Uterus (tissue), 4 donors: Measurements from ENCODE around the gene CSF2. TPM values are rescaled to one million over a fixed set of nuclear protein-coding genes. Genes with fewer than 3 reads are reported as not detected.

ENCODE experiments used
- DNase-seq, 2 donors: peaks; one replicate each; pipeline ENCODE4 v3.0.0-alpha.2; 2019 to 2020
- H3K27ac ChIP-seq, 2 donors: fragments of 200-600 bp; sonication (generic); 1 replicate in 1 of 2; 2 replicates in 1 of 2; pipeline ENCODE4 v1.5.1; 2016 to 2018
- H3K27me3 ChIP-seq, 2 donors: fragments of 200-600 bp; sonication (generic); one replicate each; pipeline ENCODE4 v1.5.1; 2018 to 2019; ENCODE audit warnings: control low read depth in 1 of 2
- H3K36me3 ChIP-seq, 2 donors: fragments of 200-600 bp; sonication (generic); one replicate each; pipeline ENCODE4 v1.5.1; 2019; ENCODE audit warnings: control low read depth in 1 of 2
- H3K4me1 ChIP-seq, 2 donors: fragments of 200-600 bp; sonication (generic); one replicate each; pipeline ENCODE4 v1.5.1; 2018 to 2019; ENCODE audit warnings: control low read depth in 1 of 2
- H3K4me3 ChIP-seq, 2 donors: fragments of 200-600 bp; sonication (generic); 1 replicate in 1 of 2; 2 replicates in 1 of 2; pipeline ENCODE4 v1.5.1; 2018 to 2019; ENCODE audit warnings: mild to moderate bottlenecking in 1 of 2
- H3K9me3 ChIP-seq, 2 donors: fragments of 200-600 bp; sonication (generic); one replicate each; pipeline ENCODE4 v1.5.1; 2019; ENCODE audit warnings: control low read depth in 1 of 2
- POLR2A ChIP-seq, 2 donors: fragments of 450-650 bp; IDR thresholded peaks; one replicate each; pipeline ENCODE4 v1.6.1; 2016; ENCODE audit warnings: antibody characterized with exemption in 2 of 2, mild to moderate bottlenecking in 1 of 2, moderate library complexity in 1 of 2
- intact Hi-C: fragments of 100-400 bp; cut with DNase I; formaldehyde crosslinking; loops from one replicate; pipeline ENCODE4 v1.15.1; 2023; ENCODE audit warnings: low total_unique reads
- total RNA-seq, 4 donors: library from RNA; depleted of rRNA in 3 of 4; stranded (reverse); fragments of >200 nt in 3 of 4; gene quantifications; one replicate each; pipeline versions ENCODE4 v1.1.0 to v1.2.4, GENCODE V29; 2014 to 2023
- TF ChIP-seq, protein P1 (sequence below), 4 experiments: fragments of 200-600 bp in 2 of 4; fragments of 450-650 bp in 2 of 4; sonication (generic) in 2 of 4; IDR thresholded peaks; one replicate each; pipeline ENCODE4 v1.5.1; 2016 to 2019; ENCODE audit warnings: antibody characterized with exemption in 4 of 4, mild to moderate bottlenecking in 2 of 4, moderate library complexity in 1 of 4
- donor health status: DM: yes; HTN: yes; CAD: no.

Gene CSF2
- total RNA-seq, 4 donors from 2014 or later, result not detected

DNA sequence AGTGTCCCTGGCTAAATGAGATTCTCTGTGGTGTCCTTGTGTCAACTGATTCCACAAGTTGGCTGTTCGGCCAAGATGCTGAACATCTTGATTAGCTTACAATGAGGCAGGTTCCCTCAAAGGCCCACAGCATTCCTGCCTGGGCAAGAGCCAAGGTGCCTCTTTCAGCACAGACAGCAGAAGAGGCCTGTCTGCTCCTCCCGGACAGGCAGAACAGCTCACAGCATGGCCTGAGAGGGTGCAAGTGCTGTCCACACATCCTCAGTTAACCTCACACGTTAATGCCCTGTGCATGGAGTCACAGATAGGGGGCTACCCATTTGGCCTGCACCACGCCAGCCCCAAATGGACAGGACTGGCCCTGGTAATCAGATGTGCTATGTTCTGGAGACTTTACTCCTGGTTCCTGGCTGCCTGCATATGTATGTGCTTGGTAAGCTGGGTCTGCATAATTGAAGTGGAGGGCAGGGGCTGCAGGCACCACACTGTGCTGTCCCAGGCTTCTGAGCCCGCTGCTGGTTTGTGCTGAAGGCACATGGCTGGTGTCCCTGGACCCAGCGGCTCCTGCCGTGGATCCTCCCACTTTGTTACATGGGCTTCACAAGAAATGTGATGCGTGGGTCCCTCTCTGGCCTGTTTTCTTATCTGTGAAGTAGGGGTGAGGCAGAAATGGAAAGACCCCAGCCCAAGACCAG is 8.9 kb downstream of the CSF2 start:
- Histone ChIP-seq H3K27ac (no peak overlapping the region), H3K4me1 (no peaks in the 10 kb centered on the region), H3K36me3 (no peaks in the 10 kb centered on the region), H3K9me3 (no peaks in the 10 kb centered on the region), H3K27me3 (no peaks in the 10 kb centered on the region), H3K4me3 (no peak overlapping the region)
- no peak for TF ChIP-seq POLR2A (IDR thresholded peaks at IDR 0.05)
- TF ChIP-seq, protein P1, sequence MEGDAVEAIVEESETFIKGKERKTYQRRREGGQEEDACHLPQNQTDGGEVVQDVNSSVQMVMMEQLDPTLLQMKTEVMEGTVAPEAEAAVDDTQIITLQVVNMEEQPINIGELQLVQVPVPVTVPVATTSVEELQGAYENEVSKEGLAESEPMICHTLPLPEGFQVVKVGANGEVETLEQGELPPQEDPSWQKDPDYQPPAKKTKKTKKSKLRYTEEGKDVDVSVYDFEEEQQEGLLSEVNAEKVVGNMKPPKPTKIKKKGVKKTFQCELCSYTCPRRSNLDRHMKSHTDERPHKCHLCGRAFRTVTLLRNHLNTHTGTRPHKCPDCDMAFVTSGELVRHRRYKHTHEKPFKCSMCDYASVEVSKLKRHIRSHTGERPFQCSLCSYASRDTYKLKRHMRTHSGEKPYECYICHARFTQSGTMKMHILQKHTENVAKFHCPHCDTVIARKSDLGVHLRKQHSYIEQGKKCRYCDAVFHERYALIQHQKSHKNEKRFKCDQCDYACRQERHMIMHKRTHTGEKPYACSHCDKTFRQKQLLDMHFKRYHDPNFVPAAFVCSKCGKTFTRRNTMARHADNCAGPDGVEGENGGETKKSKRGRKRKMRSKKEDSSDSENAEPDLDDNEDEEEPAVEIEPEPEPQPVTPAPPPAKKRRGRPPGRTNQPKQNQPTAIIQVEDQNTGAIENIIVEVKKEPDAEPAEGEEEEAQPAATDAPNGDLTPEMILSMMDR (IDR thresholded peaks at IDR 0.05), result no peak
- DNase-seq, result no peak
- intact Hi-C loops, result no loop called here

- no peak overlapping the region for H3K4me3 ChIP-seq
- no peak overlapping the region for H3K27ac ChIP-seq
- intact Hi-C loops, result no loop called here
- no peaks in the 10 kb centered on the region for H3K9me3 ChIP-seq
- H3K4me1 ChIP-seq, result no peaks in the 10 kb centered on the region
- H3K36me3 ChIP-seq, result no peaks in the 10 kb centered on the region
- no peak for DNase-seq
- TF ChIP-seq, protein P1 (IDR thresholded peaks at IDR 0.05), result no peak
- no peak for TF ChIP-seq POLR2A (IDR thresholded peaks at IDR 0.05)
- H3K27me3 ChIP-seq, result no peaks in the 10 kb centered on the region
Measured at GRCh38 chr5:132083071-132083678, 9.6 kb downstream of the CSF2 start.

- Histone ChIP-seq H3K27ac (no peak overlapping the region), H3K4me3 (no peak overlapping the region), H3K36me3 (no peaks in the 10 kb centered on the region), H3K9me3 (no peaks in the 10 kb centered on the region), H3K4me1 (no peaks in the 10 kb centered on the region), H3K27me3 (no peaks in the 10 kb centered on the region)
- intact Hi-C loops, result no loop called here
- no peak for DNase-seq
- TF ChIP-seq, protein P1 (IDR thresholded peaks at IDR 0.05), result no peak
- TF ChIP-seq POLR2A (IDR thresholded peaks at IDR 0.05), result no peak
Measured at GRCh38 chr5:132085686-132086085, 12.1 kb downstream of the CSF2 start.

DNA sequence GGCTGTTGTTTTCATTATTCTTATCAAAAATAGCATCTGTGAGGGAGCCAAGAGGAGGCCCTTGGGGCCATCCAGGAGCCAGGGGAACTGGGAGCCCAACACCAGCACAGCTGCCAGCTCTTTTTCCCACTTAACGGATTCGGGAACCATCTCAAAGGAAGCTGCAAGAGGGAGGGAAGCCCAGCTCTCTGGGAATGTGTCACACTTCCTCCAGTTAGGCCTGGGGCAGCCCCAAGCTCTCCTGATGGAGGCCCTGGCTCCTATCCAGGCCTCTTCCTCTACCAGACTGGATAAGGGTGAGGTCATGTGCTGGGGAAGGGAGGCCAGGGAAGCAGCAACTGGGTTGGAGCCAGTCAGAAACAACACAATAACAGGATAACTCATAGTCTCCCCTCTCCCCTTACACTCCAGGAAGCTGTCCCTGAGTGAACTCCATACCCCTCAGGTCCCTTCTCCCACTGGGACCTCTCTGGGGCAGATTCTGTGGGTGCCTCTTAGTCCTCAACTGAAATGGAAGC is 12.7 kb downstream of the CSF2 start:
- H3K36me3 ChIP-seq, result no peaks in the 10 kb centered on the region
- no peak overlapping the region for H3K27ac ChIP-seq
- TF ChIP-seq POLR2A (IDR thresholded peaks at IDR 0.05), result no peak
- TF ChIP-seq, protein P1 (IDR thresholded peaks at IDR 0.05), result no peak
- H3K9me3 ChIP-seq, result no peaks in the 10 kb centered on the region
- no peaks in the 10 kb centered on the region for H3K4me1 ChIP-seq
- no peaks in the 10 kb centered on the region for H3K27me3 ChIP-seq
- H3K4me3 ChIP-seq, result no peak overlapping the region
- DNase-seq, result peak in 1 of 2 donors; percentile 42
- intact Hi-C loops, result no loop called here

DNA sequence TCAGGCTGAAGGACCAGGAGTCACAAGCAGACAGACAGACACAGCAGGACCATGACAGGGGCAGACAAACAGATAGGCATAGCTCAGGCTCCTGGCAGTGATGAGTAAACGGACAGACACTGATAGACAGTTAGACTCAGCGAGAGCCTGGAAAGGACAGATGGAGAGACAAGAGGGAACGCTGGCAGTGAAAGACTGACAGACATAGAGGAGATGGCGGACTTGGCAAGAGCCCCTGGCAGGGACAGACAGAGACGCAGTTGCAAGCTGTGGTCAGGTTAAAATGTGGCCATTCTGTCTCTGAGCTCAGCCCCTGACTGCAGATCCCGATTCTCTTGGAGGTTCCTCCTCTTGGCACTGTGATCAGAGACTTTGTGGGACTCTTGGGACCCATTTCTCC is 13.6 kb downstream of the CSF2 start:
- no peak for DNase-seq
- H3K9me3 ChIP-seq, result no peaks in the 10 kb centered on the region
- H3K27ac ChIP-seq, result no peak overlapping the region
- H3K4me1 ChIP-seq, result no peaks in the 10 kb centered on the region
- no peaks in the 10 kb centered on the region for H3K27me3 ChIP-seq
- no peak for TF ChIP-seq POLR2A (IDR thresholded peaks at IDR 0.05)
- TF ChIP-seq, protein P1 (IDR thresholded peaks at IDR 0.05), result no peak
- intact Hi-C loops, result no loop called here
- no peak overlapping the region for H3K4me3 ChIP-seq
- no peaks in the 10 kb centered on the region for H3K36me3 ChIP-seq
